GM23338 (cell line): ENCODE results near the gene PAQR8. TPM values are rescaled to one million over a fixed set of nuclear protein-coding genes. Genes with fewer than 3 reads are reported as not detected.

Experiments used
- ATAC-seq: fragments of 200-7000 bp; cut with Tn5 transposase; 3 replicates; pipeline ENCODE4 v1.9.1; 2020
- DNase-seq: peaks from one replicate; pipeline ENCODE4 v3.0.0-alpha.2; 2015; ENCODE audit warnings: low spot score
- H2AFZ ChIP-seq: fragments of 200-600 bp; sonication (generic); 2 replicates; pipeline ENCODE4 v1.8.0; 2016; ENCODE audit warnings: antibody characterized with exemption, mild to moderate bottlenecking, moderate library complexity
- H3F3A ChIP-seq: fragments of 200-600 bp; sonication (generic); replicated peaks from 2 replicates; pipeline ENCODE4 v1.8.0; 2017; ENCODE audit warnings: antibody characterized with exemption, mixed run types, low read depth
- H3K27ac ChIP-seq: fragments of 200-600 bp; sonication (generic); 2 replicates; pipeline ENCODE4 v1.6.1; 2016; ENCODE audit warnings: low read depth
- H3K27me3 ChIP-seq: fragments of 200-600 bp; sonication (generic); 2 replicates; pipeline ENCODE4 v1.8.0; 2016; ENCODE audit warnings: mild to moderate bottlenecking, mixed run types, moderate library complexity; ENCODE audit not compliant: insufficient read depth
- H3K36me3 ChIP-seq: fragments of 200-600 bp; sonication (generic); 2 replicates; pipeline ENCODE4 v1.8.0; 2016; ENCODE audit warnings: mild to moderate bottlenecking; ENCODE audit not compliant: insufficient read depth
- H3K4me1 ChIP-seq: fragments of 200-600 bp; sonication (generic); 2 replicates; pipeline ENCODE4 v1.8.0; 2016; ENCODE audit warnings: mild to moderate bottlenecking, moderate library complexity; ENCODE audit not compliant: insufficient read depth
- H3K4me2 ChIP-seq: fragments of 200-600 bp; sonication (generic); 2 replicates; pipeline ENCODE4 v1.7.1; 2017; ENCODE audit warnings: mixed run types
- H3K4me3 ChIP-seq: fragments of 200-600 bp; sonication (generic); 2 replicates; pipeline ENCODE4 v1.6.1; 2016; ENCODE audit warnings: mixed run types
- H3K79me2 ChIP-seq: fragments of 200-600 bp; sonication (generic); replicated peaks from 2 replicates; pipeline ENCODE4 v1.8.0; 2017; ENCODE audit warnings: mild to moderate bottlenecking; ENCODE audit not compliant: insufficient read depth
- H3K9me2 ChIP-seq: fragments of 200-600 bp; sonication (generic); 2 replicates; pipeline ENCODE4 v1.8.0; 2017; ENCODE audit not compliant: insufficient read depth
- H4K20me1 ChIP-seq: fragments of 200-600 bp; sonication (generic); replicated peaks from 2 replicates; pipeline ENCODE4 v1.8.0; 2017; ENCODE audit warnings: mild to moderate bottlenecking; ENCODE audit not compliant: insufficient read depth
- H3K27ac Mint-ChIP-seq: 2 replicates; pipeline ENCODE4 v1.8.0; 2020; ENCODE audit warnings: inconsistent platforms, mild to moderate bottlenecking, moderate library complexity, mixed read lengths
- H3K27me3 Mint-ChIP-seq: 3 replicates; pipeline ENCODE4 v1.8.0; 2022; ENCODE audit warnings: low read depth, mild to moderate bottlenecking, moderate library complexity, mixed read lengths, inconsistent platforms; ENCODE audit not compliant: insufficient read depth, poor library complexity
- H3K36me3 Mint-ChIP-seq: 3 replicates; pipeline ENCODE4 v1.8.0; 2021; ENCODE audit warnings: low read depth, mild to moderate bottlenecking, inconsistent platforms, moderate library complexity, mixed read lengths
- H3K4me1 Mint-ChIP-seq: 3 replicates; pipeline ENCODE4 v1.8.0; 2020; ENCODE audit warnings: mild to moderate bottlenecking, inconsistent platforms, mixed read lengths
- H3K4me3 Mint-ChIP-seq: 3 replicates; pipeline ENCODE4 v1.8.0; 2021; ENCODE audit warnings: moderate library complexity, mild to moderate bottlenecking, inconsistent platforms, mixed read lengths
- H3K9me3 Mint-ChIP-seq: 3 replicates; pipeline ENCODE4 v1.8.0; 2020; ENCODE audit warnings: moderate library complexity, mild to moderate bottlenecking, inconsistent platforms, mixed read lengths
- CREB1 ChIP-seq: fragments of 250-450 bp; sonication (Bioruptor Pico); IDR thresholded peaks from 2 replicates; pipeline ENCODE4 v1.5.0; 2020; ENCODE audit warnings: low read depth, mild to moderate bottlenecking, moderate library complexity
- EZH2 ChIP-seq: fragments of 200-600 bp; sonication (generic); IDR thresholded peaks from one replicate; pipeline ENCODE4 v1.8.0; 2017; ENCODE audit warnings: antibody characterized with exemption, mild to moderate bottlenecking, low read depth; ENCODE audit not compliant: unreplicated experiment
- EZH2phosphoT487 ChIP-seq: fragments of 200-600 bp; sonication (generic); IDR thresholded peaks from one replicate; pipeline ENCODE4 v1.8.1; 2018; ENCODE audit warnings: antibody characterized with exemption; ENCODE audit not compliant: unreplicated experiment
- JUNB ChIP-seq: IDR thresholded peaks from one replicate; pipeline ENCODE4 v1.6.1; 2016; ENCODE audit warnings: antibody characterized with exemption; ENCODE audit not compliant: unreplicated experiment
- NANOG ChIP-seq: IDR thresholded peaks from 2 replicates; pipeline ENCODE4 v1.6.1; 2016; ENCODE audit warnings: antibody characterized with exemption, borderline replicate concordance
- POLR2AphosphoS5 ChIP-seq: IDR thresholded peaks from 2 replicates; pipeline ENCODE4 v1.6.1; 2016; ENCODE audit warnings: antibody characterized with exemption, low read depth
- STAT1 ChIP-seq: IDR thresholded peaks from one replicate; pipeline ENCODE4 v1.6.1; 2016; ENCODE audit warnings: antibody characterized with exemption; ENCODE audit not compliant: unreplicated experiment
- ZNF114 ChIP-seq: fragments of 250-450 bp; sonication (Bioruptor Pico); IDR thresholded peaks from 2 replicates; pipeline ENCODE4 v1.5.0; 2020; ENCODE audit warnings: mild to moderate bottlenecking, moderate library complexity
- ZNF331 ChIP-seq: fragments of 250-450 bp; sonication (Bioruptor Pico); IDR thresholded peaks from 2 replicates; pipeline ENCODE4 v1.5.0; 2020; ENCODE audit warnings: low read depth, mild to moderate bottlenecking, moderate library complexity
- polyA plus RNA-seq: library from polyadenylated mRNA; unstranded; fragments of >200 nt; fragmentation: Nextera tagmentation; extraction: Ambion mirVana; gene quantifications from 2 replicates; pipeline ENCODE4 v1.2.1, GENCODE V29; 2016
- total RNA-seq: library from RNA; depleted of rRNA; stranded (reverse); fragments of >200 nt; shearing (Covaris generic); gene quantifications from 2 replicates; pipeline ENCODE4 v1.2.3, GENCODE V29; 2014
- TF ChIP-seq, protein P1 (sequence below): IDR thresholded peaks from one replicate; pipeline ENCODE4 v1.6.1; 2018; ENCODE audit warnings: antibody characterized with exemption; ENCODE audit not compliant: unreplicated experiment
- TF ChIP-seq, protein P2 (sequence below): IDR thresholded peaks from 2 replicates; pipeline ENCODE4 v1.6.1; 2016; ENCODE audit warnings: antibody characterized with exemption
- TF ChIP-seq, protein P3 (sequence below): fragments of 250-450 bp; sonication (Bioruptor Pico); IDR thresholded peaks from 2 replicates; pipeline ENCODE4 v1.5.0; 2020; ENCODE audit warnings: mild to moderate bottlenecking, moderate library complexity
- TF ChIP-seq, protein P4 (sequence below), 2 experiments: fragments of 200-600 bp in 1 of 2; sonication (generic) in 1 of 2; conservative IDR thresholded peaks; 2 replicates each; pipeline versions ENCODE4 v1.5.1 to v1.6.1; 2016 to 2017; ENCODE audit warnings: antibody characterized with exemption in 2 of 2, low read depth in 2 of 2, mild to moderate bottlenecking in 2 of 2, moderate library complexity in 1 of 2

Gene PAQR8
- total and polyA plus RNA-seq, 2 experiments from 2014 or later, result 3.6 to 11.2 TPM

DNA sequence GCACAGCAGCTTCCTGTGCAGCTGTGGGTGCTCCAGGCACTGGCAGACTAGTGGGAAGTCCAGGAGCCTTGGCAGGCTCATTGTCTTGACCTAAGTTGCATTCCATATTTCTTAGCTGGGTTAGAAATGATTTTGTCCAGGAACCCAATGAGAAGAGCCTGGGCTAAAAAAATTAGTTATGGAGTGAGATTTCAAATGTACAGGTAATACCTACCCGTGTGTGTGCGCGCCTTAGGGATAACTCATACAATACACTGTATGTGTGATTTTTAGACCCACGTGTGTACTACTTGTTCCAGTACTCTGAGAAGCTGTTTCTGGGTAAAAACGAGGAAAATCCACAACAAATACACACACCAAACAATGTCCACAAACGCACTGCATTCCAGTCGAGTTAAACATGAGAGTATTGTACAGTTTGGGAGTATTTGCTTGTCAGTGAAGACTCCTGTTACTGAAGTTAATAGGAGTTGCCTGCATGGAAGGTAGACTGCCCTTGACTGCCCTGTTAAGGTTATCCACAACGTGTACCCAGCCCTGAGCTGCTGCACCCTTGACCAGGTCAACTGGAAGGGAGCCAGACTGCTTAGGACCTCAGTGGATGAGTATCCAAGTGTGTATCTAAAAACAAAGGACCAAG, 1.4 kb downstream of the PAQR8 start:
- H3K27ac ChIP-seq, result no peak overlapping the region
- Mint-ChIP-seq H3K36me3 (peaks cover 4% of the 10 kb centered on the region; the same call in 2 of the 3 replicates), H3K9me3 (no peaks in the 10 kb centered on the region), H3K4me3 (peak overlapping the region; percentile 97), H3K27ac (no peak overlapping the region), H3K4me1 (peaks cover 31% of the 10 kb centered on the region), H3K27me3 (peaks cover 16% of the 10 kb centered on the region)
- H3K36me3 ChIP-seq, result no peaks in the 10 kb centered on the region
- H3K4me1 ChIP-seq, result peaks cover 26% of the 10 kb centered on the region
- H4K20me1 ChIP-seq, result peaks cover 9% of the 10 kb centered on the region; the same call in 1 of the 2 replicates
- DNase-seq (no peak), ATAC-seq (no peak)
- H3F3A ChIP-seq, result 0 out of 2 replicates have a peak, but pooled peaks cover 6% of the 10 kb centered on the region
- H3K27me3 ChIP-seq, result peaks cover 17% of the 10 kb centered on the region
- peak overlapping the region; percentile 98 for H2AFZ ChIP-seq
- no peaks in the 10 kb centered on the region for H3K9me2 ChIP-seq
- no peak for TF ChIP-seq EZH2phosphoT487
- TF ChIP-seq JUNB, result no peak
- TF ChIP-seq STAT1, result no peak
- TF ChIP-seq, protein P1, sequence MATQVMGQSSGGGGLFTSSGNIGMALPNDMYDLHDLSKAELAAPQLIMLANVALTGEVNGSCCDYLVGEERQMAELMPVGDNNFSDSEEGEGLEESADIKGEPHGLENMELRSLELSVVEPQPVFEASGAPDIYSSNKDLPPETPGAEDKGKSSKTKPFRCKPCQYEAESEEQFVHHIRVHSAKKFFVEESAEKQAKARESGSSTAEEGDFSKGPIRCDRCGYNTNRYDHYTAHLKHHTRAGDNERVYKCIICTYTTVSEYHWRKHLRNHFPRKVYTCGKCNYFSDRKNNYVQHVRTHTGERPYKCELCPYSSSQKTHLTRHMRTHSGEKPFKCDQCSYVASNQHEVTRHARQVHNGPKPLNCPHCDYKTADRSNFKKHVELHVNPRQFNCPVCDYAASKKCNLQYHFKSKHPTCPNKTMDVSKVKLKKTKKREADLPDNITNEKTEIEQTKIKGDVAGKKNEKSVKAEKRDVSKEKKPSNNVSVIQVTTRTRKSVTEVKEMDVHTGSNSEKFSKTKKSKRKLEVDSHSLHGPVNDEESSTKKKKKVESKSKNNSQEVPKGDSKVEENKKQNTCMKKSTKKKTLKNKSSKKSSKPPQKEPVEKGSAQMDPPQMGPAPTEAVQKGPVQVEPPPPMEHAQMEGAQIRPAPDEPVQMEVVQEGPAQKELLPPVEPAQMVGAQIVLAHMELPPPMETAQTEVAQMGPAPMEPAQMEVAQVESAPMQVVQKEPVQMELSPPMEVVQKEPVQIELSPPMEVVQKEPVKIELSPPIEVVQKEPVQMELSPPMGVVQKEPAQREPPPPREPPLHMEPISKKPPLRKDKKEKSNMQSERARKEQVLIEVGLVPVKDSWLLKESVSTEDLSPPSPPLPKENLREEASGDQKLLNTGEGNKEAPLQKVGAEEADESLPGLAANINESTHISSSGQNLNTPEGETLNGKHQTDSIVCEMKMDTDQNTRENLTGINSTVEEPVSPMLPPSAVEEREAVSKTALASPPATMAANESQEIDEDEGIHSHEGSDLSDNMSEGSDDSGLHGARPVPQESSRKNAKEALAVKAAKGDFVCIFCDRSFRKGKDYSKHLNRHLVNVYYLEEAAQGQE, result no peak
- no peak for TF ChIP-seq CREB1
- TF ChIP-seq ZNF331 (CRISPR knock-in tag), result no peak
- no peak for TF ChIP-seq POLR2AphosphoS5
- TF ChIP-seq NANOG, result no peak
- TF ChIP-seq, protein P2, sequence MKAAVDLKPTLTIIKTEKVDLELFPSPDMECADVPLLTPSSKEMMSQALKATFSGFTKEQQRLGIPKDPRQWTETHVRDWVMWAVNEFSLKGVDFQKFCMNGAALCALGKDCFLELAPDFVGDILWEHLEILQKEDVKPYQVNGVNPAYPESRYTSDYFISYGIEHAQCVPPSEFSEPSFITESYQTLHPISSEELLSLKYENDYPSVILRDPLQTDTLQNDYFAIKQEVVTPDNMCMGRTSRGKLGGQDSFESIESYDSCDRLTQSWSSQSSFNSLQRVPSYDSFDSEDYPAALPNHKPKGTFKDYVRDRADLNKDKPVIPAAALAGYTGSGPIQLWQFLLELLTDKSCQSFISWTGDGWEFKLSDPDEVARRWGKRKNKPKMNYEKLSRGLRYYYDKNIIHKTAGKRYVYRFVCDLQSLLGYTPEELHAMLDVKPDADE, result no peak
- TF ChIP-seq, protein P3, sequence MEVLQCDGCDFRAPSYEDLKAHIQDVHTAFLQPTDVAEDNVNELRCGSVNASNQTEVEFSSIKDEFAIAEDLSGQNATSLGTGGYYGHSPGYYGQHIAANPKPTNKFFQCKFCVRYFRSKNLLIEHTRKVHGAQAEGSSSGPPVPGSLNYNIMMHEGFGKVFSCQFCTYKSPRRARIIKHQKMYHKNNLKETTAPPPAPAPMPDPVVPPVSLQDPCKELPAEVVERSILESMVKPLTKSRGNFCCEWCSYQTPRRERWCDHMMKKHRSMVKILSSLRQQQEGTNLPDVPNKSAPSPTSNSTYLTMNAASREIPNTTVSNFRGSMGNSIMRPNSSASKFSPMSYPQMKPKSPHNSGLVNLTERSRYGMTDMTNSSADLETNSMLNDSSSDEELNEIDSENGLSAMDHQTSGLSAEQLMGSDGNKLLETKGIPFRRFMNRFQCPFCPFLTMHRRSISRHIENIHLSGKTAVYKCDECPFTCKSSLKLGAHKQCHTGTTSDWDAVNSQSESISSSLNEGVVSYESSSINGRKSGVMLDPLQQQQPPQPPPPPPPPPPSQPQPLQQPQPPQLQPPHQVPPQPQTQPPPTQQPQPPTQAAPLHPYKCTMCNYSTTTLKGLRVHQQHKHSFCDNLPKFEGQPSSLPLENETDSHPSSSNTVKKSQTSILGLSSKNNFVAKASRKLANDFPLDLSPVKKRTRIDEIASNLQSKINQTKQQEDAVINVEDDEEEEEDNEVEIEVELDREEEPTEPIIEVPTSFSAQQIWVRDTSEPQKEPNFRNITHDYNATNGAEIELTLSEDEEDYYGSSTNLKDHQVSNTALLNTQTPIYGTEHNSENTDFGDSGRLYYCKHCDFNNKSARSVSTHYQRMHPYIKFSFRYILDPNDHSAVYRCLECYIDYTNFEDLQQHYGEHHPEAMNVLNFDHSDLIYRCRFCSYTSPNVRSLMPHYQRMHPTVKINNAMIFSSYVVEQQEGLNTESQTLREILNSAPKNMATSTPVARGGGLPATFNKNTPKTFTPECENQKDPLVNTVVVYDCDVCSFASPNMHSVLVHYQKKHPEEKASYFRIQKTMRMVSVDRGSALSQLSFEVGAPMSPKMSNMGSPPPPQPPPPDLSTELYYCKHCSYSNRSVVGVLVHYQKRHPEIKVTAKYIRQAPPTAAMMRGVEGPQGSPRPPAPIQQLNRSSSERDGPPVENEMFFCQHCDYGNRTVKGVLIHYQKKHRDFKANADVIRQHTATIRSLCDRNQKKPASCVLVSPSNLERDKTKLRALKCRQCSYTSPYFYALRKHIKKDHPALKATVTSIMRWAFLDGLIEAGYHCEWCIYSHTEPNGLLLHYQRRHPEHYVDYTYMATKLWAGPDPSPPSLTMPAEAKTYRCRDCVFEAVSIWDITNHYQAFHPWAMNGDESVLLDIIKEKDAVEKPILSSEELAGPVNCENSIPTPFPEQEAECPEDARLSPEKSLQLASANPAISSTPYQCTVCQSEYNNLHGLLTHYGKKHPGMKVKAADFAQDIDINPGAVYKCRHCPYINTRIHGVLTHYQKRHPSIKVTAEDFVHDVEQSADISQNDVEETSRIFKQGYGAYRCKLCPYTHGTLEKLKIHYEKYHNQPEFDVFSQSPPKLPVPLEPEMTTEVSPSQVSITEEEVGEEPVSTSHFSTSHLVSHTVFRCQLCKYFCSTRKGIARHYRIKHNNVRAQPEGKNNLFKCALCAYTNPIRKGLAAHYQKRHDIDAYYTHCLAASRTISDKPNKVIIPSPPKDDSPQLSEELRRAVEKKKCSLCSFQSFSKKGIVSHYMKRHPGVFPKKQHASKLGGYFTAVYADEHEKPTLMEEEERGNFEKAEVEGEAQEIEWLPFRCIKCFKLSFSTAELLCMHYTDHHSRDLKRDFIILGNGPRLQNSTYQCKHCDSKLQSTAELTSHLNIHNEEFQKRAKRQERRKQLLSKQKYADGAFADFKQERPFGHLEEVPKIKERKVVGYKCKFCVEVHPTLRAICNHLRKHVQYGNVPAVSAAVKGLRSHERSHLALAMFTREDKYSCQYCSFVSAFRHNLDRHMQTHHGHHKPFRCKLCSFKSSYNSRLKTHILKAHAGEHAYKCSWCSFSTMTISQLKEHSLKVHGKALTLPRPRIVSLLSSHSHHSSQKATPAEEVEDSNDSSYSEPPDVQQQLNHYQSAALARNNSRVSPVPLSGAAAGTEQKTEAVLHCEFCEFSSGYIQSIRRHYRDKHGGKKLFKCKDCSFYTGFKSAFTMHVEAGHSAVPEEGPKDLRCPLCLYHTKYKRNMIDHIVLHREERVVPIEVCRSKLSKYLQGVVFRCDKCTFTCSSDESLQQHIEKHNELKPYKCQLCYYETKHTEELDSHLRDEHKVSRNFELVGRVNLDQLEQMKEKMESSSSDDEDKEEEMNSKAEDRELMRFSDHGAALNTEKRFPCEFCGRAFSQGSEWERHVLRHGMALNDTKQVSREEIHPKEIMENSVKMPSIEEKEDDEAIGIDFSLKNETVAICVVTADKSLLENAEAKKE (CRISPR knock-in tag), result no peak
- no peak for TF ChIP-seq ZNF114
- TF ChIP-seq, protein P4, sequence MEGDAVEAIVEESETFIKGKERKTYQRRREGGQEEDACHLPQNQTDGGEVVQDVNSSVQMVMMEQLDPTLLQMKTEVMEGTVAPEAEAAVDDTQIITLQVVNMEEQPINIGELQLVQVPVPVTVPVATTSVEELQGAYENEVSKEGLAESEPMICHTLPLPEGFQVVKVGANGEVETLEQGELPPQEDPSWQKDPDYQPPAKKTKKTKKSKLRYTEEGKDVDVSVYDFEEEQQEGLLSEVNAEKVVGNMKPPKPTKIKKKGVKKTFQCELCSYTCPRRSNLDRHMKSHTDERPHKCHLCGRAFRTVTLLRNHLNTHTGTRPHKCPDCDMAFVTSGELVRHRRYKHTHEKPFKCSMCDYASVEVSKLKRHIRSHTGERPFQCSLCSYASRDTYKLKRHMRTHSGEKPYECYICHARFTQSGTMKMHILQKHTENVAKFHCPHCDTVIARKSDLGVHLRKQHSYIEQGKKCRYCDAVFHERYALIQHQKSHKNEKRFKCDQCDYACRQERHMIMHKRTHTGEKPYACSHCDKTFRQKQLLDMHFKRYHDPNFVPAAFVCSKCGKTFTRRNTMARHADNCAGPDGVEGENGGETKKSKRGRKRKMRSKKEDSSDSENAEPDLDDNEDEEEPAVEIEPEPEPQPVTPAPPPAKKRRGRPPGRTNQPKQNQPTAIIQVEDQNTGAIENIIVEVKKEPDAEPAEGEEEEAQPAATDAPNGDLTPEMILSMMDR (conservative IDR thresholded peaks at IDR 0.05; ENCODE audit: low read depth in 2 of 2), result no peak
- TF ChIP-seq EZH2, result no peak
- peak overlapping the region; percentile 94 for H3K4me2 ChIP-seq
- H3K4me3 ChIP-seq, result peak overlapping the region; percentile 98
- H3K79me2 ChIP-seq, result peaks cover 7% of the 10 kb centered on the region
